KOPT-K1 (cell line): ENCODE measurements around the gene AASDH.
A peak's percentile ranks its signal among the peaks of the same experiment; 100 is the strongest.

Source experiments
- H3K27ac ChIP-seq: fragments of 200-600 bp; sonication (generic); 2 replicates; pipeline ENCODE4 v1.5.1; 2016; ENCODE audit warnings: antibody characterized with exemption, mild to moderate bottlenecking, low read depth, low read length; ENCODE audit not compliant: poor library complexity, severe bottlenecking
- H3K36me3 ChIP-seq: fragments of 200-600 bp; sonication (generic); 2 replicates; pipeline ENCODE4 v1.5.1; 2017; ENCODE audit warnings: antibody characterized with exemption, mild to moderate bottlenecking, low read length, moderate library complexity; ENCODE audit not compliant: insufficient read depth
- H3K9me3 ChIP-seq: fragments of 200-600 bp; sonication (generic); 2 replicates; pipeline ENCODE4 v1.5.1; 2017; ENCODE audit warnings: antibody characterized with exemption, low read length, mild to moderate bottlenecking; ENCODE audit not compliant: insufficient read depth, poor library complexity, severe bottlenecking

AASDH gene

GRCh38 chr4:56296526-56296925 lies 90.8 kb downstream of the AASDH start:
- H3K36me3 ChIP-seq, result no peaks in the 10 kb centered on the region
- H3K27ac ChIP-seq, result no peak overlapping the region
- H3K9me3 ChIP-seq, result peaks cover 6% of the 10 kb centered on the region

GRCh38 chr4:56293121-56293520 lies 94.2 kb downstream of the AASDH start:
- Histone ChIP-seq H3K27ac (no peak overlapping the region), H3K36me3 (no peaks in the 10 kb centered on the region), H3K9me3 (peaks cover 6% of the 10 kb centered on the region)

DNA sequence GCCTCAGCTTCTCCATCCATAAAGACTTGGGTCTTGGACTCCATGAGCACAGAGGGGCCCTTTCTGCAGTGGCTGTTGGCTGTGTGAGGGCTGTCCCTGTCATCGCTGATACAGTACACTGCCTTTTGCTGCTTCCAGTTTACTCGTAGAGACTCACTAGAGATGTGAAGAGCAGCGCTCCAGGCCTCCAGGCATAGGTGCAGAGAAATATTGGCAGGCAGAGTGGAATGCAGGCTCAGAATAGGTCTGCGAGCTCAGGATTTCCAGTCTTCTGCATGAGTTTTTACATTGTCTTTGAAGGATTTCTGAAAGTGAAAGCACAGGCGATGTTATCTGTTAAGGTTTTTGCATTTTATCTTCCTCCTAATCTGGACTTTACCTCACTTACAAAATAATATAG lies 97.4 kb downstream of the AASDH start:
- Histone ChIP-seq H3K27ac (peak overlapping the region; percentile 63), H3K36me3 (no peaks in the 10 kb centered on the region), H3K9me3 (peaks cover 6% of the 10 kb centered on the region)

GRCh38 chr4:56288663-56289062 lies 98.6 kb downstream of the AASDH start:
- Histone ChIP-seq H3K9me3 (peaks cover 6% of the 10 kb centered on the region), H3K27ac (no peak overlapping the region), H3K36me3 (no peaks in the 10 kb centered on the region)
